Right ventricle myocardium inferior (tissue), 1 donor: ENCODE results near the gene SLCO1A2. TPM values are rescaled to one million over a fixed set of nuclear protein-coding genes. Genes with fewer than 3 reads are reported as not detected.

ENCODE experiments used
- ATAC-seq: fragments of 200-7000 bp; cut with Tn5 transposase; one replicate; pipeline ENCODE4 v1.9.1; 2020; ENCODE audit warnings: mild to moderate bottlenecking, moderate library complexity
- DNase-seq: peaks from one replicate; pipeline ENCODE4 v3.0.0; 2021; ENCODE audit errors: missing footprints
- intact Hi-C: fragments of 100-400 bp; cut with DNase I; formaldehyde crosslinking; loops from one replicate; pipeline ENCODE4 v1.11.0; 2022
- total RNA-seq: library from RNA; stranded (reverse); fragmentation: NEBNext Ultra II Directional; extraction: Animal tissue kit (Norgen Biotek cat#: 25700); gene quantifications from one replicate; pipeline ENCODE4 v1.2.1, GENCODE V29; 2021
- donor health status: DM: no; HTN: yes; CAD: no; lungs with severe emphysema.

SLCO1A2 gene
- total RNA-seq, 1 donor from 2014 or later = not detected

DNA sequence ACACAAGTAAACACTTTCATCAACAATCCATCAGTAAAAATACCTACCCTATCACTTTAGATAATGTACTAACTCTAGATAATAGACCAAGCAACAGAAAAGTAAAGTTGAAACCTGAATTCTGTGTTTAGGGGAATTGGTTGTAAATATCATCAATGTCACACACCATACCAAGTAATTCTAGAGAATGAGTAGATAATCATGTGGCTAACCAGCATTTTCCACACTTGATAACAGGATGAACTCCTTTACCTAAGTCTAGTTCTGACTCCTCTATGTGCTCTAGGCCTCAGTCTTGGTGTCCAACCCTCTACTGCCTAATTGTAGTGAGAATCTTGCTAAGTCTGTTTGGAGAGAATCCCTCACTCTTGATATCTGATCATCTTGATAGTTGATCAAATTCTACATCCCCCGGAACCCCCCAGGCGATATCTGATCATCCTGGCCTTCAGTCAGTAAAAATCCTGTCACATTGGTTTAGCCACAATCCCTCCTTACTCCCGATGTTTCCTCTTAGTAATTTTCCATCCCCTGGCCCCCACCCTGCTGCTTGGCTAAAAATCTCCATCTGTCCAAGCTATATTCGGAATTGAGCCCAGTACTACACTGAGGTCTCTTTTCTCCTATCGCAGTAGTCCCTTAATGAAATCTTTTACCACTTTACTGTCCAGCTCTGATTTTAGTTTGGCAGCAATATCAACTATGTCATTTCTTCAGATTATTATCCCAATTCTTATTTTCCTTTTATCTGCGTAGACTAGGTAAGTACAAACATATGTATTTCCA lies 3.4 kb upstream of the SLCO1A2 start:
- intact Hi-C loops = no loop called here

DNA sequence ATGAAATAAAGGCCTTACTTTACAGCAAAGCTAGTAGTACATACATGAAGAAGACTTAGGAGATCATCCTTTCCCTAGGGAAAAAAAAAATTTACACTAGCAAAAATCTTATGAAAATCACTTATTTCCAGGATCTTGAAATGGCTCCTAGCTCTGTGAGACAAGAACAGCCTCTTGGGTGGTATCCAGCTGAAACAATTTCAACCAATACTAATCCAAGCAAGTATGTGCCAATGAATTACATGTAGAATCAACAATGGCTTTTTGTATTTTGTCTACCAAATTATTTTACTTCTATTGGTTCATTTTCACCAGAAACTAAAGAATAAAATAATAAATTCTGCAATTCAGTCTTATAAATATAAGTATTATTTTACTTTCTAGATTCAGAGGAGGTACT lies 2.7 kb upstream of the SLCO1A2 start:
- ATAC-seq (no peak), DNase-seq (no peak)
- intact Hi-C loops = no loop called here

More for the DNA sequence above, 3.4 kb upstream of the SLCO1A2 start:
- DNase-seq = no peak
- no peak for ATAC-seq

GRCh38 chr12:21336656-21337055 lies 1.9 kb upstream of the SLCO1A2 start:
- ATAC-seq (no peak), DNase-seq (no peak)
- intact Hi-C loops = no loop called here

GRCh38 chr12:21330682-21331253 lies 3.9 kb downstream of the SLCO1A2 start:
- DNase-seq = no peak
- intact Hi-C loops = no loop called here
- ATAC-seq = no peak

GRCh38 chr12:21328578-21328977 lies 6.1 kb downstream of the SLCO1A2 start:
- ATAC-seq (no peak), DNase-seq (no peak)

GRCh38 chr12:21324551-21324950 lies 10.2 kb downstream of the SLCO1A2 start:
- no peak for DNase-seq
- no peak for ATAC-seq
- intact Hi-C loops = no loop called here

More at GRCh38 chr12:21328578-21328977, 6.1 kb downstream of the SLCO1A2 start:
- intact Hi-C loops = no loop called here

- ATAC-seq (no peak), DNase-seq (no peak)
- intact Hi-C loops = no loop called here
Measured at GRCh38 chr12:21323736-21324135, 11.0 kb downstream of the SLCO1A2 start.

GRCh38 chr12:21308785-21309184 lies 25.9 kb downstream of the SLCO1A2 start:
- intact Hi-C loops = no loop called here
- no peak for ATAC-seq
- DNase-seq = no peak

DNA sequence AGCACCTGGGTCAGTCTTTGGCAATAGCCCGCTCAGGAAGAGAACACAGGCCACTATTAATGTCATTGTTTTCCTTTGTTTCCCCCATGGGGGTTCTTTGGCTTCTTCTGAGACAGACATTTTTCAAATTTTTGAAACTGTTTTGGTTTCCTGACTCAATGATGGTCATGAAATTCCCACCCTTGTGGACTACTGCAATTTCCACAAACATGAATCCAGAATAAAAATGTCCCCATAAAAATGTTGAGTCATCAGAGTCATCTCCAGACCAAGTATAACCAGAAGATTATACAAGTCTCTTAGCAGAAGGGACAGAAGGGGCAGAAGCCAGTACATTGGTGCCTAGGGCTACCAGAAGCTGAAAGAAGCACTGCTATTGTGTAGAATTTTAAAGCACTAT lies 29.1 kb downstream of the SLCO1A2 start:
- intact Hi-C loops = no loop called here

GRCh38 chr12:21300632-21301031 lies 34.1 kb downstream of the SLCO1A2 start:
- DNase-seq (no peak), ATAC-seq (no peak)
- intact Hi-C loops = no loop called here

More for the DNA sequence above, 29.1 kb downstream of the SLCO1A2 start:
- ATAC-seq (no peak), DNase-seq (no peak)

- no peak for ATAC-seq
- DNase-seq = no peak
- intact Hi-C loops = no loop called here
Measured at GRCh38 chr12:21296751-21297406, 37.8 kb downstream of the SLCO1A2 start.

DNA sequence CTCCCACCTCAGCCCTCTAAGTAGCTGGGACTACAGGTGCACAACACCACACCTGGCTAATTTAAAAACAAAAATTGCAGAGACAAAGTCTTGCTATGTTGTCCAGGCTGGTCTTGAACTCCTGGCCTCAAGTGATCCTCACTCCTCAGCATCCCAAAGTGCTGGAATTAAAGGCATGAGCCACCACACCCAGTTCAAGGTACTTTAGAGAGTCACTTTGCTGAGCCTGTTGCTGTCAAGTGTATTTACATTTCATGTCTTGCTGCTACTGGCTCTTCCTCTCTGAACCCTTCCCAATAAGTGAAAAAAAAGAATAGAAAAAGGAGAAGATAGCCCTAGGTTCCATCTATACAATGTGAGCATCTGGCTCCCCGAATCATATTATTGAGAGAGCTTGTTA lies 38.4 kb downstream of the SLCO1A2 start:
- ATAC-seq (no peak), DNase-seq (no peak)
- intact Hi-C loops = no loop called here

DNA sequence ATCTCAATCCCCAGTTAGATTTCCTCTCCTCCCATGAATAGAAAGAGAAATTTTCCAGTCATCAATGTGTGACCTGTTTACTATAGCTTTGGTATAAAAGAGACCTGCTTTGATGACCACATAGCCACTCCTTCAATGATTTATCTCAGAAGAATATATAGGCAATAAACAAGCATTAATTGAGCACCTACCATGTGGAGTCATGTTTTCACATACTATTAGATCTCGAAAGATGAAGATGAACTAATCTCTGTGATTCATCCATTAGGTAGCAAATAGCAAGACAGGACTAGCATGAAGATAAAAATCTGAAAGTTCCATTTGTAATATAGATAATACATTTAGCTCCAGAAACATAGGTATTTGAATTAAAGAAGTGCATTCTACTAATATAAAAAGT lies 40.5 kb downstream of the SLCO1A2 start:
- DNase-seq (no peak), ATAC-seq (no peak)
- intact Hi-C loops = no loop called here

GRCh38 chr12:21292111-21292510 lies 42.6 kb downstream of the SLCO1A2 start:
- no peak for ATAC-seq
- intact Hi-C loops = no loop called here

GRCh38 chr12:21289698-21290097 lies 45.0 kb downstream of the SLCO1A2 start:
- no peak for ATAC-seq
- DNase-seq = no peak
- intact Hi-C loops = no loop called here

More at GRCh38 chr12:21292111-21292510, 42.6 kb downstream of the SLCO1A2 start:
- no peak for DNase-seq

GRCh38 chr12:21276826-21277225 lies 57.9 kb downstream of the SLCO1A2 start:
- intact Hi-C loops = no loop called here

DNA sequence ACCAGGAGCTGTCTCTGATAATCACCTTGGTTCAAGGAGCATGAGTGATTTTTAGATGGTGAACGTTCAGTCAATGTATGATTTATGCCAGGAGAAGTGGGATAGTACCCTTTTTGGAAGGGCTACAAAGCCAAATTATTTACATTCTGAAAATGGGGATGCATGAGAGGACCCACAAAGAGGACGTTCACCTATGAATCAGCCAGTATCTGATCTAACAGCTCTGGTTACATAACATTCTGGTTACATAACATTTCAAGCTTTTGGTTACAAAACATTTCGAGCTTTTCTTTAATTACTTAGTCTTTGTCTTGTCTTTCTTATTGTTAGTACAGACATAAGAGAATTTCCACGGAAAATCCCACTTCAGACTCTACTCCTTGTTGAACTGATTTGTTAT lies 68.8 kb downstream of the SLCO1A2 start:
- no peak for ATAC-seq
- DNase-seq = no peak
- intact Hi-C loops = no loop called here

More at GRCh38 chr12:21276826-21277225, 57.9 kb downstream of the SLCO1A2 start:
- DNase-seq (no peak), ATAC-seq (no peak)

GRCh38 chr12:21264232-21264631 lies 70.5 kb downstream of the SLCO1A2 start:
- no peak for ATAC-seq
- DNase-seq = no peak
- intact Hi-C loops = no loop called here

GRCh38 chr12:21257172-21257571 lies 77.5 kb downstream of the SLCO1A2 start:
- intact Hi-C loops = no loop called here
- DNase-seq = no peak
- ATAC-seq = no peak

- DNase-seq = no peak
- no peak for ATAC-seq
- intact Hi-C loops = no loop called here
Measured at GRCh38 chr12:21252070-21252469, 82.6 kb downstream of the SLCO1A2 start.
